Measurements from ENCODE around the gene GCC2.
"Not testable (repeated sequence)": the region's sequence is repeated elsewhere in the genome, so short reads cannot be mapped to it uniquely, and the experiment has no call there.

The GCC2 gene

GRCh38 chr2:108533832-108534583 is 85.0 kb downstream of the GCC2 start, which contains the start of gene LIMS1:
Gene LIMS1 (plus strand): TSS chr2:108534470. CDS start chr2:108534563, 93 bp downstream.
- DNase-seq = peak; percentile 59

- DNase-seq = no peak
These were observed 85.8 kb downstream of the GCC2 start for GRCh38 chr2:108534584-108535356.

DNA sequence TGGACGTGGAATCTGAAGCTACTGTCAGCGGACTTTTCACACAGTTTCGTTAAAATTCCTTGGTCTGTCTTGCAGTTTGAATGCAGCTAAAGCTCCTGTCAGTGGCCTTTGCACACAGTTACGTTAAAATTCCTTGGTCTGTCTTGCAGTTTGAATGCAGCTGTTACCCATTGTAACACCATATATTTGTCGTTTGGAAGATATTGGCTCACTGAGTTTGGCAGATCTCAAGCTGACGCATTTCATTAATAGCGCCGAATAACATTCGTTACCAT is 86.3 kb downstream of the GCC2 start:
- no peak for DNase-seq

DNA sequence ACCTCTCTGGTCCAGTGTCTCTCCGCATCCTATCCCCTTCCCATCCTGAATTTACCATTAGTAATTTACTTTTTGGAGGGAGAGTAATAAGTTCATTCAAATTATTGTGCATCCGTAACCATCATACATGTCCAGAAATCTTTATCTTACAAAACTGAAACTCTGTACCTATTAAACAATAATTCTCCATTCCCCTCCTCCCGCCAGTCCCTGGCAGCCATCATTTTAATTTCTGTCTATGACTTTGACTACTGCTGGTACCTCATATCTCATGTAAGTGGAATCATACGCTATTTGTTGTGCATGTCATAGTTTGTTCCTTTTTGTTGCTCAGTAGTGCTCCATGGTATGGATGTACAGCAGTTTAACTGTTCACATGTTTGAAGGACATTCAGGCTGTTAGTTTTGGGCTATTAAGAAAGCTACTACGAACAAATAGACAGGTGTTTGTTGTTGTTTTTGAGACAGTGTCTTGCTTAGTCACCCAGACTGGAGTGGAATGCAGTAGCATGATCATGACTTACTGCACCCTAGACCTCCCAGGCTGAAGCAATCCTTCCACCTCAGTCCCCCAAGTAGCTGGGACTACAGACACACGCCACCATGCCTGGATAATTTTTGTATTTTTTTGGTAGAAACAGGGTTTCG is 87.3 kb downstream of the GCC2 start:
- no peak for DNase-seq

DNA sequence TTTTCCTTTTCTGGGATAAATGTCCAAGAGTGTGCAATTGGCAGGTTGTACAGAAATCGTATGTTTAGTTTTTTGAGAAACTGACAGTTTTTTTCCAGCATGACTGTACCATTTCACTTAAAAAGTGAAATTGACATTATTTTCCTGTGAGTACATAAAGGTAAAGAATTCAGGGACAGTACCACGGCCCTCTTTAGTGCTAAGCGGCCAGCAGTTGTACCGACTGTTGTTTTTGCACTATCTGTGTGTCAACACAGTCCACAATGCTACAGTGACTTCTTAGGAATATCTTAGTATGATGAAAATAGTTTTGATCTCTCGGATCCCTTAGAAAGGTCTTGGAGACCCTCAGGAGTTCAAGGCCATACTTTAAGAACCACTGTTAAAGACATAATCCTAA is 87.9 kb downstream of the GCC2 start:
- no peak for DNase-seq

GRCh38 chr2:108538000-108538625 is 89.1 kb downstream of the GCC2 start:
- DNase-seq = no peak

- DNase-seq = no peak
These were observed 92.4 kb downstream of the GCC2 start for GRCh38 chr2:108541451-108541850.

DNA sequence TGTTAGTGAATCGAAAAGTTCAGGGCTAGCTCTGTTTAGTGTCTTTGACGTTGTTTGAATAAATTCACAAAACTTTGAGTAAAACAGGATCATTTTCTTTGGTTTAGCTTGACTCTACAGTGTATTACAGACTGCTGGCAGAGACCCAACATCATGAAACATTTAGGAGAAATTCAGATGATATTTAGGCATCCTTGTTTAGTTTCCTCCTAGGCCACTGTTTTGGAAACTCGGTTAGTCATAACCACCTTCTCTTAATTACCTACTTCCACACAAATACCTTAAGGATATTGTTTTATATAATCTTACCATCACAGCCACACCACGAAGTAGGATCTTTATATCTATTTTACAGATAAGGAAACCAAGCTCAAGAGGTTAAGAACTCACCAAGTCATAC is 93.1 kb downstream of the GCC2 start:
- no peak for DNase-seq

GRCh38 chr2:108547606-108548005 is 98.6 kb downstream of the GCC2 start:
- no peak for DNase-seq

- no peak for DNase-seq
These were observed 99.4 kb downstream of the GCC2 start for GRCh38 chr2:108548208-108549003.

GRCh38 chr2:108552566-108552965 is 103.6 kb downstream of the GCC2 start:
- DNase-seq = no peak

DNA sequence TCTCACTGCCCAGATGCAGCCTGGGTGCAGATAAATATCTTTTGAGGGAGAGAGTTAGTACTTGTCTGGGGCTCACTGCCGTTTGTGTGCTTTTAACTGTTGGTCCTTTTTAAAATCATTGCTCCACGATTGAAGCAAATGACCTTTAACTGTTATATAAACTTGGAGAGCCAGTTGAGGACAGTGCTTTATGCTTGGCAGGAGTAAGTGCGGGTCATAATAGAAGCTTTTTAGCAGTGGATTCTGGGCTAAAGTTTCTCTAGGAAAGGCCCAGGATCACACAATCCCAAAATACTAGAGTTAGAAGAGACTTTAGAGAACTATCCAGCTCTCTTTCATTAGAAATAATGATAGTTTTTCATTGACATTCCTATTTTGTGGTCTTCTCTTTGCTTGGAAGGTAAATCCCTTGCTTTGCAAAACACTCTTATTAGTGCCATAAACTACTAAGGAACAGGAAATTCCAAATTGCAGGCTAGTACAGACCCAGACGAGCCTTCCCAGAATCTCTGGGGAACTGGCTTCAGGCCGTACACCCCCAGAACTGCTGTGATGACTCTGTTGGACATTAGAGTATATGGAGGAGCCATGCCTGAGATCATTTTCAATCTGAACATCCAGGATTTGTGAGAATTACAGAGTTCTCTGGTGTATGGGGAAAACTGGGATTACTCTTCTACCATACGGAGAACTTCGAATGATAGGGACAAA is 104.4 kb downstream of the GCC2 start:
- no peak for DNase-seq

- DNase-seq = no peak
These were observed 105.5 kb downstream of the GCC2 start for GRCh38 chr2:108554528-108554927.

DNA sequence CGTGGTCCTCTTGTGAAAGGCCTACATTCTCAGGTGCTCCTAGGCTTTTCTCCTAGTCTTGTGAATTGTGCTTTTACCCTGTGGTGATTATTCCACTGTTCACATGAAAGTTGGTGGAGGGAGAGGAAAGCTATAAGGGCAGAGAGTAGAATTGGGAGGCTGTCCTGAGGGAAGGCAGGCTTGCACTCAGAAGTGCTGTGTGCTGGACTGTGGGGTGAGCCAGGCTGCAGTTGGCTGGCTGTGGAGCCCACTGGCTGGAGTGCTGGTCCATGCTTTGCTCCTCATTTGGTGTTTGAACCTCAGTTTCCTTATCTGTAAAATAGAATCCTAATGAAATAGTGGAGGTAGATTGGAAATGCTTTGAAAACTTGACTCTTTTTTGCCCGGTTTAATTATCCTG is 106.6 kb downstream of the GCC2 start:
- no peak for DNase-seq

DNA sequence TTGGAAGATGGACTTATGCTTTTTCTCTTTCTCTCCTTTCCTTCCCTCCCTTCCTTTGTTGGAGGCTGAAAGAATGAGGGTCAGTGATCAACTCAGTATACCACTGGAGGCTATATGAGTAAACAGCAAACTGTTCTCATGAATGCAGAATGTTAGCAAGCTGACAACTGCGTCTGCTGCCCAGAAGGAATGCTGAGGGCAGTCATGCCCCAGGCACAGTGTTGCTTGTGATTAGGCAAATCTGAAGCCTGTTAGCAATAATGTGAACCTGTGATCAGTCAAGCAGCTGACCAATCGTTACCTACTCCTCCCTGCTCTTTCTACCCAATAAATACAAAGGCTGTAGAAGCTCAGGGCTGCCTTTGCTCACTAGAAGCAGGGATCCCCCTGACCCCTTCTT is 107.6 kb downstream of the GCC2 start:
- not testable (repeated sequence) for DNase-seq
